ENCODE data around the gene XPO5.
"Not testable (repeated sequence)": the region's sequence is repeated elsewhere in the genome, so short reads cannot be mapped to it uniquely, and the experiment has no call there.

DNA sequence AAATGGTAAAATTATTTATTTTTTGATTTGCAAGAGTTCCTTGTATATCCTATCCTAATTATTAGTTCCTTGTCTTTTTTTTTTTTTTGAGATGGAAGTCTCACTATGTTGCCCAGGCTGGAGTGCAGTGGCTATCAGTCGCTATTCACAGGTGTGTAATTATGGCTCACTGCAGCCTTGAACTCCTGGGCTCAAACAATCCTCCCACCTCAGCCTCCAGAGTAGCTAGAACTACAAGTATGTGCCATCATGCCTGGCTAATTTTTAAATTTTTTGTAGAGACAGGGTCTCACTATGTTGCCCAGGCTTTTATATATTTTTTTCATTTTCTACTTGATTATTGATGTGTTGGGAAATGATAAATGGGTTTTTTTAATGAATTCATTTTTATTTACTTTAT is 13.7 kb upstream of the XPO5 start:
- TF ChIP-seq, protein P1, sequence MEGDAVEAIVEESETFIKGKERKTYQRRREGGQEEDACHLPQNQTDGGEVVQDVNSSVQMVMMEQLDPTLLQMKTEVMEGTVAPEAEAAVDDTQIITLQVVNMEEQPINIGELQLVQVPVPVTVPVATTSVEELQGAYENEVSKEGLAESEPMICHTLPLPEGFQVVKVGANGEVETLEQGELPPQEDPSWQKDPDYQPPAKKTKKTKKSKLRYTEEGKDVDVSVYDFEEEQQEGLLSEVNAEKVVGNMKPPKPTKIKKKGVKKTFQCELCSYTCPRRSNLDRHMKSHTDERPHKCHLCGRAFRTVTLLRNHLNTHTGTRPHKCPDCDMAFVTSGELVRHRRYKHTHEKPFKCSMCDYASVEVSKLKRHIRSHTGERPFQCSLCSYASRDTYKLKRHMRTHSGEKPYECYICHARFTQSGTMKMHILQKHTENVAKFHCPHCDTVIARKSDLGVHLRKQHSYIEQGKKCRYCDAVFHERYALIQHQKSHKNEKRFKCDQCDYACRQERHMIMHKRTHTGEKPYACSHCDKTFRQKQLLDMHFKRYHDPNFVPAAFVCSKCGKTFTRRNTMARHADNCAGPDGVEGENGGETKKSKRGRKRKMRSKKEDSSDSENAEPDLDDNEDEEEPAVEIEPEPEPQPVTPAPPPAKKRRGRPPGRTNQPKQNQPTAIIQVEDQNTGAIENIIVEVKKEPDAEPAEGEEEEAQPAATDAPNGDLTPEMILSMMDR (IDR thresholded peaks at IDR 0.05) = not testable (repeated sequence)
- not testable (repeated sequence) for TF ChIP-seq POLR2A (IDR thresholded peaks at IDR 0.05)

All from right lobe of liver (tissue), 4 donors.